Midbrain (tissue), 1 donor: ENCODE data around the gene PIK3CD.

Experiments used
- DNase-seq: peaks from one replicate; lab custom pipeline; 2025; lab: John Stamatoyannopoulos, UW

The PIK3CD gene

DNA sequence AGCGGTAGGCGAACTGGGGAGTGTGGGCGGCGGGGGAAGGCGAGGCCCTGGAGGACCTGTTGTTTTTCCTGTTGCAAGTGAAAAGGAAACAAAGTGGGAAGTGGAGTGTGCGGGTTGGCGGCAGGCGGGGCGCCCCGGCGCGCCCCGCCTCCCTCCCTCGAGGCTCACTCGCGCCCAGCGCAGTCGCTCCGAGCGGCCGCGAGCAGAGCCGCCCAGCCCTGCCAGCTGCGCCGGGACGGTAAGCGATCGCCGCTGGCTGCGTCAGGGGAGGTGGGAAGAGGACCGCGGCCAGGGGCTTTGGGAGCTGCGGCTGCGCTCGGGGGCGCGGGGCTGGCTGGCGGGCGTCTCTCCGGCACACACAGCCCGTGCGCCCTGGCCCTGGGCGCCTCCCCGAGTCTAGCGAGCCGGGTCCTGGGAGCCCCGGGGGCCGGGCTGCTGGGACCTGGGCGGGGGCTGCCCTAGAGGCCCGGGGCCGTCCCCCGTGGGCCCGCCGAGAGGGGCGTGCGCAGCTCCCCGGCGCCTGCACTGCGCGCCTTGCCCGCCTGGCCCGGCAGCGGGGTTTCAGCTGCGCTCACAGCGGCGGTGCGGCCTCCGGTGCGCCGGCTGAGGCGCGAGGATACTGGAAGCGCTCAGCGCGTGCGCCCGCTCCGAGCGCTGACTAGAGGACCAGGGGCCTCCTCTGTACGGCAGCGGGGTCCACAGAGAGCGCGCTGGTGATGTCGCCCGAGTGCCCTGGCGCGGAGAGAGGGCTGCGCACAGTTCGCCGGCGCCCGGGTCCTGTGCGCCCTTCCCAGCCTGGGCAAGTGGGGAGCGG lies at the start of gene PIK3CD:
TSS of gene PIK3CD (plus strand) at position 167 of the 814 bp plus-strand sequence. CDS start 58,725 bp downstream, outside the sequence.
- DNase-seq, result no peak

DNA sequence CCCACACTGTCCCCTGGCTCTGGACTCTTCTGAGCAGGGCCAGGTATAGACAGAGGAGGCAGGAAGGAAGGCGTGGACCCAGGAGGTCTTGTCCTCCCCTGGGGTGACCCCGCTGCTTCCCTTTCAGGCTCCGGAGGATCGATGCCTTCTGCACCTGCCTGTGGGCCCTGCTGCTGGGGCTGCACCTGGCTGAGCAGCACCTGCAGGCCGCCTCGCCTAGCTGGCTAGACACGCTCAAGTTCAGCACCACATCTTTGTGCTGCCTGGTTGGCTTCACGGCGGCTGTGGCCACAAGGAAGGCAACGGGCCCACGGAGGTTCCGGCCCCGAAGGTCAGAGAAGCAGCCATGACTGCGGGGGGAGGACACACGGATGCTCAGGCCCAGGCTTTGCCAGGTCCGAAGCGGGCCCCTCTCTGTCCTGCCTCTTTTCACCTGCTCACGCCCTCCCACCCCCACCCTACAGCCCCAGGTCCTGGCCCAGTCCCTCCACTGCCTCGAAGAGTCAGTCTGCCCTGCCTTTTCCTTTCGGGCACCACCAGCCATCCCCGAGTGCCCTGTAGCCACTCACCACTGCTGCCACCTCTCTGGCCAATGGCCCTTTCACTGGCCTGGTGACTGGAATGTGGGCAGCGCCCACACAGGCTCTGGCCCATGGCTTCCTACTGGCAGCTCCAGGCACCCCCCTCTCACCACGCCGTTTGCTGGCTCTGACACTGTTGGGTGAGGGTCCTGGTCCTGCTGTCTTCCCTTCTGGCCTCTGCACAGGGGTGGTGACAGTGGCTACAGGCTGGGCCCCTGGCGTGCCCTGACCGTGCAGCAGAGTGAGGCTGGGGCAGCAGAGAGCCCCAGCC lies 49.4 kb upstream of the PIK3CD start:
- no peak for DNase-seq

GRCh38 chr1:9602794-9603167 lies 48.8 kb upstream of the PIK3CD start:
- DNase-seq, result no peak

GRCh38 chr1:9603307-9603706 lies 48.2 kb upstream of the PIK3CD start:
- DNase-seq, result no peak

GRCh38 chr1:9603766-9604753 lies 47.5 kb upstream of the PIK3CD start:
- no peak for DNase-seq

- no peak for DNase-seq
Observed at GRCh38 chr1:9604836-9605235, 46.7 kb upstream of the PIK3CD start.

DNA sequence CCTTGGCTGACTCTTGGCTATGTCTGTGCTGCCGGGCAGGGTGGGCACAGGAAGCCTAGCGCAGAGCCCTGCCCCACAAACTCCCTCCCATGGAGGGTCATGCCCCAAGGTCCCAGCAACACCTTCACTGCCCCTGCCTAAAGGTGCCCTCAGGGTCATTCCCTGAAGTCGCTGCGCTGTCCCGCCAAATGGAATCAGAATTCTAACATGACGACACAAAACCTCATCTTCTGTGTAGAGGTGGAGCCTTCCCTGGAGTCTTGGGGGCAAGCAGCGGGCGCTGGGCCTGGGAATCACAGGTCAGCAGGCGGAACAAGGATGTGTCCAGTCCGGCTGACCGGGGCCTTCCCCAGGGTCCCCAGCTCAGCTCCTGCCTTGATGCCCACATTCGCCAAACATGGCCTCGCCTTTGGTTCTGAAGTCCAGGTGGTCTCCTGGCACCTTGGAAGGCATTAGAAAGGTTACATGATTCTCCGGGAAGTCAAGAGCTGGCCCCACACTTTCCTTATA lies 45.5 kb upstream of the PIK3CD start:
- DNase-seq, result no peak

GRCh38 chr1:9606458-9606857 lies 45.1 kb upstream of the PIK3CD start:
- no peak for DNase-seq

DNA sequence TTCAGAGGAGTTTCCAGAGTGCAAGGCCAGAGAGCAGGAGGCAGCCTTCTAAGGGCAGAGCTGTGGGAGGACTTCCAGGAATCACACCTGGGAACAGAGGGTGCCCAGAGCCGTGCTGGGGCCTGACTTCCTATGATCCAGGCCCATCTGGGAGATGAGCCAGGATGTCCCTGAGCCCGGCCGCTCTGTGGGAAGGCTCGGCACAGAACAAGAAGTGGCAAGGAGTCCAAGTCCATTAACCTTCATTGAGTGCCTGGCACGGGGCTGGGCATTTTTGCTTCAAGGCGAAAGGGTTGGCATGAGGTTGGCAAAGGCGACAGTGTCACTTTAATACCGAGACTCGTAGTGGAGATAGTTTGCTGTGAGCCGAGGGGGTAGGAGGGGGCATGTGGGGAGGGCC lies 44.6 kb upstream of the PIK3CD start:
- peak; percentile 36 for DNase-seq

DNA sequence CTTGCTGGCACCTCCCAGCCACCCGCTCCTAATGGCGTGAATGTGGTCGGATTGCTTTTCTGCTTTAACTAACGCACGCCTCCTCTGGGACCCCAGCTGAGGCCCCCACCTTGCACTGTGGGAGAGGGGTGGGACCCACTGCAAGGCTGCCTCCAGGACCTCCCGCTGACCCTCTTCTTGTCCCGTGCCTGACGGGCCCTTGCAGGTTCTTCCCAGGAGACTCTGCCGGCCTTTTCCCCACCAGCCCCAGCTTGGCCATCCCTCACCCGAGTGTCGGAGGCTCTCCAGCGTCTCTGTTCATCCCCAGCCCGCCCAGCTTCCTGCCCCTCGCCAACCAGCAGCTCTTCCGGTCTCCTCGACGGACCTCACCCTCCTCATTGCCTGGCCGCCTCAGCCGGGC lies 44.2 kb upstream of the PIK3CD start:
- DNase-seq, result no peak

DNA sequence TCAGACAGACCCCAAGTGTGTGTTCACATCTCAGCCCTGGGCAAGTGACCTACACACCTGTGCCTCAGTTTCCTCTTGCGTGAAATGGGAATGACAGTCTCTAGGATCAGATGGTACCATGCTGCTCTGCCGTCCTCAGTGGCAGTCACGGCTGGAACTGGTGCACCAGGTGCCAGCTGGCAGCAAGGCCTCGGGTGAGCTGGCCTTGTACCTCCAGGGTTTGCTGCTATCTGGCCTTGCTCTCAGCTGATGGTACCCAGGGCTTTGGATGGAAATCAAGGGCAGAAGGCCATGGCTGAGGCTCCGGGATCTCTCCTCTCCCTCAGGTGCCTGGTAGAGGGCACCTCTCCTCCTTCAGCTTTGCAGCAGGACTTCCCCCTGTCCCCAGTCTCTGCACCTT lies 41.5 kb upstream of the PIK3CD start:
- DNase-seq, result no peak

GRCh38 chr1:9610548-9610947 lies 41.0 kb upstream of the PIK3CD start:
- no peak for DNase-seq

- no peak for DNase-seq
Observed at GRCh38 chr1:9611716-9612115, 39.8 kb upstream of the PIK3CD start.

DNA sequence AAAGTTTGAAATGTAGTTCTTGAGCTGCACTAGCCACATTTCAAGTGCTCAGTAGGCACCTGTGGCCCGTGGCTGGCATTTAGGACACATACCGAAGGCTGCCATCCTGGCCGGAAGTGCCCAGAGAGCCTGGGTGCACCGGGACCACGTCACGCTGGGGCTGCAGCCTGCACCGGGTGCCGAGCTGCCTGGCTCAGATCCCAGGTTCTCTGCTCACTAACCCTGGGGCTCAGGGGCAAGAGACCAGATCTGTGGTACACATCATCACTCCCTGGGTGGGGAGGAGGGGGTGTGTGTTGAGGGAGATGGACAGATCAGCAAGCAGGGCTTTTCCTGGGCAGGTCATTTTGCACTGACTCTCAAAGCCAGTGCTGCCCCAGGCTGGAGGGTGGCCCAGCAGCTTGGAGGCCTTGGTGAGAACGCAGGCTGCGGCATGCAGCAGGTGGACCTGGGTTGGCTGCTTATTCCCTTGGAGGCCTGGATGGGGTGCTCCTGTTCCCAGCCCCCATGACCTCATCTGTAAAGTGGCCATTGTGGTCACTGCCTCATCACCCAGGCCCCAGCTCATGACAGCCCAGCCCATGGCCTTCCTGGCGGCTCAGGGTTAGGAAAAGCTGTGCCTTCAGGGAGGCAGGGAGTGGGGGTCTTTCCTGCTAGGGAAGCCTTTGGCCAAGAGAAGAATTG lies 39.2 kb upstream of the PIK3CD start:
- no peak for DNase-seq

- no peak for DNase-seq
Observed at GRCh38 chr1:9612871-9613624, 38.5 kb upstream of the PIK3CD start.

DNA sequence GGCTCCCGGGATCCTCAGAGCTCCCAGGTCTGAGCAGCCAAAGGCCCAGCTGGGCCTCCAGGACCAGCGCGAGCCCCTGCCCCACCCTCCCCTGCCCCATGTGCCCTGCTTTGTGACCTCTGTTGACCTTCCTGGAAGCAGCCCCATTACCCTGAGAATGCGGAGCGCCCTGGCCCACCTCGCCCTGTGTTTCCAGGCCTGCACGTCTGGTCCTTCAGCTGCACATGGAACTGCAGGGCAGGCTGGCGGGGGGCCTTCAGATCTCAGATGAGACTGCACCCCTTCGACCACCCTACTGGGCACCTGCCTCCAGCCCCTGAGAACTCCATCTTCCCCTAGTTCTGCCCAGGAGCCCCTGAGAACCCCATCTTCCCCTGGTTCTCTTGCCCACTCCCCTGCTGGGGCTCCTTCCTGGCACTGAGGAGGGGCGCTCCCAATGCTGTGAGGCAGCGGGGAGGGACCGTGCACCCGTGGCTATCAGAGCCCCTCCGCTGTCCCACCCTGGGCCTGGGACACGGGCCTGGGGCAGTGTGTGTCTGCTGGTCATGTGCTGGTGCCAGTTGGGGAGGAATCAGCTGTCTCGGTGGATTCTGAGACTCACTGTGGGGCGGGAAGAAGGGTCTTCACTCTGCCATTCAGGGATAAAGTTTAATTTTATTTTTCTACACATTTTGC lies 37.8 kb upstream of the PIK3CD start:
- DNase-seq, result no peak

DNA sequence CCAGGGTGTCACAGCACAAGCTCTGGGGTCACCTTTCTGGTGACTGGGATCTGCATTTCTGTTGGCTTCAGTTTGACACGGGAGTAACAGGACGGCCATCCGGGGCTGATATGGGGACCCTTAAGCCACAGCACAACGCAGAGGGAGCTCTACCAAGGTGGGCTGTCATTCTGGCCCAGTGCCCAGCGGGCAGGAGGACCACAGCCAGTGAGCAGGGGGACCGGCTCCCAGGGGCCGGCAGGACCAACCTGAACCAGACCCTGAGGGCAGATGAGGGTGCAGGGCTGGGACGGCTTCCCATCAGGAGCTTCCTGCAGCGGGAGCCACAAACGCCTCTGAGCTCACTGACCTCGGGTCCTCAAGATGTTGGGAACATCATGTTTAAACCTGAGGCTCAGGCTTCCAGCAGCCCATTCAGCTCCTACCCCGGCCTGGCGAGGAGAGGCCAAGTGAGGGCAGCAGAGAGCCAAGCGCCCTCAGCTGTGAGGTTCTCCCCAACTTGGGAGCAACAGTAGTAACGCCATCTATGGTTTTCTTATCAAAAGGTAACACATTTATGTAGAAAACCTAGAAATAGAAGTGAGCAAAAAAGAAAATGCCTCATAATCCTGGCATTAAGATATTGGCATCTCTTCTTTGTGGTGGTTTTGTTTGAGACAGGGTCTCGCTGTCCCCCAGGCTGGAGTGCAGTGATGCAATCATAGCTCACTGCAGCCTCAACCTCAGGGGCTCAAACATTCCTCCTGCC lies 36.0 kb upstream of the PIK3CD start:
- peak; percentile 27 for DNase-seq

GRCh38 chr1:9618909-9619679 lies 32.4 kb upstream of the PIK3CD start:
- no peak for DNase-seq
